ENCODE data around the gene DCAF6.

The DCAF6 gene

GRCh38 chr1:168031627-168032026 is 95.1 kb downstream of the DCAF6 start:
- no peak for DNase-seq (ENCODE audit: low read depth)
- no peak overlapping the region for H3K4me3 ChIP-seq (ENCODE audit: low read depth, low read length)
- in situ Hi-C loops (cut with HindIII; ENCODE audit: low sequenced_read_pairs), result no loop called here
- no peak for TF ChIP-seq CTCF (IDR thresholded peaks at IDR 0.05; ENCODE audit: low read depth, low read length, missing control alignments)

- no peak for DNase-seq (ENCODE audit: low read depth)
- no peak for TF ChIP-seq CTCF (IDR thresholded peaks at IDR 0.05; ENCODE audit: low read depth, low read length, missing control alignments)
- in situ Hi-C loops (cut with HindIII; ENCODE audit: low sequenced_read_pairs), result no loop called here
- no peak overlapping the region for H3K4me3 ChIP-seq (ENCODE audit: low read depth, low read length)
Observed at GRCh38 chr1:168032029-168032428, 95.5 kb downstream of the DCAF6 start.

GRCh38 chr1:168035345-168035744 is 98.9 kb downstream of the DCAF6 start:
- in situ Hi-C loops (cut with HindIII; ENCODE audit: low sequenced_read_pairs), result no loop called here
- no peak for DNase-seq (ENCODE audit: low read depth)
- no peak overlapping the region for H3K4me3 ChIP-seq (ENCODE audit: low read depth, low read length)

GRCh38 chr1:168042362-168042761 is 105.9 kb downstream of the DCAF6 start:
- in situ Hi-C loops (cut with HindIII; ENCODE audit: low sequenced_read_pairs), result no loop called here
- H3K4me3 ChIP-seq (ENCODE audit: low read depth, low read length), result no peak overlapping the region
- no peak for DNase-seq (ENCODE audit: low read depth)
- TF ChIP-seq CTCF (IDR thresholded peaks at IDR 0.05; ENCODE audit: low read depth, low read length, missing control alignments), result no peak

More at GRCh38 chr1:168035345-168035744, 98.9 kb downstream of the DCAF6 start:
- no peak for TF ChIP-seq CTCF (IDR thresholded peaks at IDR 0.05; ENCODE audit: low read depth, low read length, missing control alignments)

GRCh38 chr1:168045311-168045710 is 108.8 kb downstream of the DCAF6 start:
- no peak for DNase-seq (ENCODE audit: low read depth)
- no peak overlapping the region for H3K4me3 ChIP-seq (ENCODE audit: low read depth, low read length)
- TF ChIP-seq CTCF (IDR thresholded peaks at IDR 0.05; ENCODE audit: low read depth, low read length, missing control alignments), result no peak
- in situ Hi-C loops (cut with HindIII; ENCODE audit: low sequenced_read_pairs), result no loop called here

- peak; percentile 4 for DNase-seq (ENCODE audit: low read depth)
- in situ Hi-C loops (cut with HindIII; ENCODE audit: low sequenced_read_pairs), result no loop called here
- TF ChIP-seq CTCF (IDR thresholded peaks at IDR 0.05; ENCODE audit: low read depth, low read length, missing control alignments), result no peak
- H3K4me3 ChIP-seq (ENCODE audit: low read depth, low read length), result no peak overlapping the region
Observed at GRCh38 chr1:168050307-168050706, 113.8 kb downstream of the DCAF6 start.

- in situ Hi-C loops (cut with HindIII; ENCODE audit: low sequenced_read_pairs), result no loop called here
- H3K4me3 ChIP-seq (ENCODE audit: low read depth, low read length), result no peak overlapping the region
- DNase-seq (ENCODE audit: low read depth), result no peak
- TF ChIP-seq CTCF (IDR thresholded peaks at IDR 0.05; ENCODE audit: low read depth, low read length, missing control alignments), result no peak
Observed at GRCh38 chr1:168050880-168051279, 114.4 kb downstream of the DCAF6 start.

Data from astrocyte of the cerebellum (primary cell).